DMS114 treated with DMSO at 0.1 percent for 48 hours (cell line): ENCODE results near the gene CSTPP1.
A peak's percentile ranks its signal among the peaks of the same experiment; 100 is the strongest.

Experiments used
- DNase-seq: peaks from one replicate; lab custom pipeline; 2025; ENCODE audit not compliant: unreplicated experiment; lab: John Stamatoyannopoulos, UW

The CSTPP1 gene

GRCh38 chr11:47176328-47177228, 240.0 kb downstream of the CSTPP1 start, which contains the start of gene ARFGAP2:
ARFGAP2 (minus strand) TSS chr11:47176879; CDS start chr11:47176853, 26 bp downstream.
- peak; percentile 82 for DNase-seq

- peak; percentile 41 for DNase-seq
Measured at GRCh38 chr11:47177229-47177845, 240.8 kb downstream of the CSTPP1 start.

GRCh38 chr11:47177846-47178245, 241.3 kb downstream of the CSTPP1 start:
- DNase-seq, result no peak

- DNase-seq, result no peak
Measured at GRCh38 chr11:47178316-47178715, 241.8 kb downstream of the CSTPP1 start.

GRCh38 chr11:47178737-47179654, 242.4 kb downstream of the CSTPP1 start:
- no peak for DNase-seq

GRCh38 chr11:47179655-47179991, 243.1 kb downstream of the CSTPP1 start:
- peak; percentile 28 for DNase-seq

- DNase-seq, result no peak
Measured at GRCh38 chr11:47180006-47180787, 243.6 kb downstream of the CSTPP1 start.

- no peak for DNase-seq
Measured at GRCh38 chr11:47181271-47181670, 244.7 kb downstream of the CSTPP1 start.

- no peak for DNase-seq
Measured at GRCh38 chr11:47182380-47182779, 245.8 kb downstream of the CSTPP1 start.

- no peak for DNase-seq
Measured at GRCh38 chr11:47183031-47183856, 246.7 kb downstream of the CSTPP1 start.

- no peak for DNase-seq
Measured at GRCh38 chr11:47183969-47184368, 247.4 kb downstream of the CSTPP1 start.

GRCh38 chr11:47184711-47185304, 248.2 kb downstream of the CSTPP1 start:
- no peak for DNase-seq

GRCh38 chr11:47185305-47186075, 248.9 kb downstream of the CSTPP1 start:
- no peak for DNase-seq

GRCh38 chr11:47186076-47186699, 249.6 kb downstream of the CSTPP1 start, which contains the start of gene PACSIN3:
PACSIN3 (minus strand) TSS chr11:47186434; CDS start chr11:47182727, 3,707 bp downstream.
- peak; percentile 24 for DNase-seq

GRCh38 chr11:47186700-47187695, 250.4 kb downstream of the CSTPP1 start:
- peak; percentile 37 for DNase-seq

- DNase-seq, result no peak
Measured at GRCh38 chr11:47187723-47188122, 251.2 kb downstream of the CSTPP1 start.

- DNase-seq, result no peak
Measured at GRCh38 chr11:47188259-47188658, 251.7 kb downstream of the CSTPP1 start.
